IMR-90 (cell line): Measurements from ENCODE around the gene AHCYL1. TPM values are rescaled to one million over a fixed set of nuclear protein-coding genes. Genes with fewer than 3 reads are reported as not detected.

Experiments
- ATAC-seq: fragments of 200-7000 bp; cut with Tn5 transposase; 2 replicates; pipeline ENCODE4 v1.9.1; 2020; ENCODE audit warnings: low read depth, mild to moderate bottlenecking, moderate library complexity
- BruUV-seq: library from RNA; stranded (reverse); fragments of 400-500 nt; replicated peaks from 2 replicates; lab custom pipeline; 2021; lab: Mats Ljungman, UMichigan
- CTCF ChIA-PET: fragments of 300-600 bp; formaldehyde crosslinking; extraction: SDS; loops from one replicate; lab custom pipeline; 2021; ENCODE audit warnings: antibody characterized with exemption; lab: Yijun Ruan, JAX
- POLR2A ChIA-PET: fragments of 300-600 bp; sonication (Branson Sonifier 250); formaldehyde crosslinking; loops from one replicate; lab custom pipeline; 2022; ENCODE audit warnings: antibody characterized with exemption; ENCODE audit not compliant: unreplicated experiment; lab: Charles Lee
- DNase-seq: peaks from one replicate; pipeline ENCODE4 v3.0.0; 2013
- H2AFZ ChIP-seq: replicated peaks from 2 replicates; pipeline ENCODE3; 2013; ENCODE audit warnings: low read length, mild to moderate bottlenecking; ENCODE audit not compliant: poor library complexity
- H2AK5ac ChIP-seq: 2 replicates; pipeline ENCODE4 v1.6.1; 2013; ENCODE audit warnings: low read depth, low read length, inconsistent platforms
- H2AK9ac ChIP-seq: replicated peaks from 2 replicates; pipeline ENCODE3; 2013; ENCODE audit warnings: mild to moderate bottlenecking, low read depth, low read length, moderate library complexity; ENCODE audit not compliant: poor library complexity
- H2BK120ac ChIP-seq: 2 replicates; pipeline ENCODE4 v1.6.1; 2013; ENCODE audit warnings: low read depth, low read length, inconsistent platforms
- H2BK15ac ChIP-seq: 3 replicates; pipeline ENCODE4 v1.6.1; 2013; ENCODE audit warnings: low read depth, low read length, inconsistent platforms
- H2BK20ac ChIP-seq: 2 replicates; pipeline ENCODE4 v1.6.1; 2013; ENCODE audit warnings: low read depth, mild to moderate bottlenecking, inconsistent platforms, low read length, moderate library complexity
- H2BK5ac ChIP-seq: 2 replicates; pipeline ENCODE4 v1.6.1; 2013; ENCODE audit warnings: mild to moderate bottlenecking, low read depth, low read length, inconsistent platforms; ENCODE audit not compliant: poor library complexity, severe bottlenecking
- H3K14ac ChIP-seq: replicated peaks from 2 replicates; pipeline ENCODE4 v1.6.1; 2013; ENCODE audit warnings: low read depth, low read length, inconsistent platforms
- H3K18ac ChIP-seq: 2 replicates; pipeline ENCODE4 v1.6.1; 2013; ENCODE audit warnings: low read depth, low read length, control low read depth
- H3K23ac ChIP-seq: 2 replicates; pipeline ENCODE4 v1.6.1; 2013; ENCODE audit warnings: low read depth, low read length, inconsistent platforms
- H3K27ac ChIP-seq: 2 replicates; pipeline ENCODE4 v1.5.1; 2013; ENCODE audit warnings: mild to moderate bottlenecking, control low read depth, low read length; ENCODE audit not compliant: insufficient read depth
- H3K27me3 ChIP-seq: 2 replicates; pipeline ENCODE4 v1.6.1; 2013; ENCODE audit warnings: low read length; ENCODE audit not compliant: control insufficient read depth, insufficient read depth
- H3K36me3 ChIP-seq: 2 replicates; pipeline ENCODE4 v1.6.1; 2013; ENCODE audit warnings: low read length, mixed read lengths; ENCODE audit not compliant: control insufficient read depth, insufficient read depth
- H3K4ac ChIP-seq: 2 replicates; pipeline ENCODE4 v1.6.1; 2013; ENCODE audit warnings: low read depth, low read length, inconsistent platforms
- H3K4me1 ChIP-seq: 2 replicates; pipeline ENCODE4 v1.6.1; 2013; ENCODE audit warnings: low read length, mixed read lengths; ENCODE audit not compliant: control insufficient read depth, insufficient read depth
- H3K4me2 ChIP-seq: 2 replicates; pipeline ENCODE4 v1.6.1; 2013; ENCODE audit warnings: low read depth, mild to moderate bottlenecking, control low read depth, low read length, moderate library complexity
- H3K4me3 ChIP-seq: 2 replicates; pipeline ENCODE4 v1.5.1; 2013; ENCODE audit warnings: low read depth, mild to moderate bottlenecking, control low read depth, low read length, moderate library complexity; ENCODE audit not compliant: insufficient read depth
- H3K56ac ChIP-seq: 2 replicates; pipeline ENCODE4 v1.6.1; 2013; ENCODE audit warnings: low read length, inconsistent platforms; ENCODE audit not compliant: insufficient read depth; ENCODE audit errors: extremely low read depth
- H3K79me1 ChIP-seq, 2 experiments: 2 replicates each; pipeline ENCODE4 v1.6.1; 2013; ENCODE audit warnings: low read length in 2 of 2, inconsistent platforms in 1 of 2, low read depth in 1 of 2
- H3K9ac ChIP-seq: 2 replicates; pipeline ENCODE4 v1.6.1; 2013; ENCODE audit warnings: low read depth, low read length, control low read depth
- H3K9me1 ChIP-seq: 2 replicates; pipeline ENCODE4 v1.6.1; 2013; ENCODE audit warnings: low read length, inconsistent platforms; ENCODE audit not compliant: insufficient read depth
- H3K9me3 ChIP-seq: 2 replicates; pipeline ENCODE4 v1.6.1; 2013; ENCODE audit warnings: low read length; ENCODE audit not compliant: control insufficient read depth, insufficient read depth
- H4K20me1 ChIP-seq: 2 replicates; pipeline ENCODE4 v1.6.1; 2013; ENCODE audit warnings: low read length, inconsistent platforms; ENCODE audit not compliant: insufficient read depth
- H4K5ac ChIP-seq: 2 replicates; pipeline ENCODE4 v1.6.1; 2013; ENCODE audit warnings: mild to moderate bottlenecking, low read depth, low read length, control low read depth
- H4K8ac ChIP-seq, 2 experiments: 2 replicates each; pipeline ENCODE4 v1.6.1; 2013; ENCODE audit warnings: low read depth in 2 of 2, low read length in 2 of 2, control low read depth in 1 of 2, inconsistent platforms in 1 of 2
- H4K91ac ChIP-seq: 2 replicates; pipeline ENCODE4 v1.6.1; 2013; ENCODE audit warnings: low read depth, low read length, inconsistent platforms; ENCODE audit not compliant: insufficient read depth
- POLR2A ChIP-seq: IDR thresholded peaks from 2 replicates; pipeline ENCODE4 v1.6.1; 2012; ENCODE audit warnings: mild to moderate bottlenecking, low read depth, low read length
- WGBS, 2 experiments: methylation state at CpG; one replicate each; pipeline versions ENCODE4 v1.1.5 to v1.1.7; 2013; ENCODE audit warnings: missing lambda C conversion rate in 2 of 2; ENCODE audit not compliant: insufficient read length in 1 of 2; ENCODE audit errors: extremely low coverage in 2 of 2; 5-methylcytosine and 5-hydroxymethylcytosine counted together
- dilution Hi-C: fragments of 300-500 bp; cut with HindIII; formaldehyde crosslinking; loops from one replicate; pipeline ENCODE4 v1.14.3; 2018; ENCODE audit warnings: low sequenced_read_pairs; ENCODE audit not compliant: unreplicated experiment
- in situ Hi-C: fragments of 300-500 bp; cut with MboI; formaldehyde crosslinking; loops from 3 replicates; pipeline ENCODE4 v1.14.3; 2019; ENCODE audit warnings: low sequenced_read_pairs, inconsistent platforms, mixed read lengths
- intact Hi-C: fragments of 100-400 bp; cut with micrococcal nuclease; formaldehyde crosslinking; loops from 2 replicates; pipeline ENCODE4 v1.10.0; 2022
- polyA plus RNA-seq, 3 experiments: library from polyadenylated mRNA; depleted of rRNA; stranded (reverse); fragments of >200 nt; gene quantifications; 2 replicates each; pipeline ENCODE4 v1.2.3, GENCODE V29; 2012; ENCODE audit warnings: low replicate concordance in 1 of 3
- total RNA-seq: library from RNA; depleted of rRNA; stranded (reverse); fragments of >200 nt; gene quantifications from 2 replicates; pipeline ENCODE4 v1.2.3, GENCODE V29; 2012

AHCYL1 gene
- total and polyA plus RNA-seq, 2 of the 4 experiments (the other 2 are of a cell fraction) = 75.1 to 76.0 TPM

- ATAC-seq = no peak
- Histone ChIP-seq H3K27ac (no peak overlapping the region), H3K79me1 (0 out of 4 replicates have a peak, but pooled peaks cover 0 to 3% of the 10 kb centered on the region in 2 experiments), H2AK5ac (no peak overlapping the region), H2BK20ac (no peak overlapping the region), H3K4ac (no peak overlapping the region), H3K4me3 (no peak overlapping the region), H2AK9ac (no peak overlapping the region), H3K56ac (no peak overlapping the region), H3K18ac (no peak overlapping the region), H2BK5ac (no peak overlapping the region), H3K4me1 (no peaks in the 10 kb centered on the region; the same call in 1 of the 2 replicates), H3K9ac (no peak overlapping the region), H4K20me1 (peaks cover 29% of the 10 kb centered on the region; the same call in 1 of the 2 replicates), H4K91ac (no peak overlapping the region), H3K23ac (no peak overlapping the region), H3K27me3 (peaks cover 40% of the 10 kb centered on the region), H3K9me3 (peaks cover 21% of the 10 kb centered on the region), H4K8ac (no peak overlapping the region), H3K36me3 (peaks cover 4% of the 10 kb centered on the region; the same call in 1 of the 2 replicates), H2AFZ (no peak overlapping the region), H3K4me2 (no peak overlapping the region), H2BK120ac (no peak overlapping the region), H3K9me1 (0 out of 2 replicates have a peak, but pooled peaks cover 5% of the 10 kb centered on the region), H2BK15ac (no peak overlapping the region), H3K14ac (no peak overlapping the region), H4K5ac (no peak overlapping the region)
- no TSS peak for BruUV-seq
- dilution Hi-C loops (no loop called here), intact Hi-C loops (no loop called here), in situ Hi-C loops (no loop called here)
- WGBS, 2 experiments = 86% methylated on average over 11 of the region's 18 CpGs; no CpG with 5 or more reads in 1 of the 2 experiments
- ChIA-PET CTCF (interaction anchor here (0.9 to 1.5 kb wide), 2 partner anchors 9 to 24 kb away, joined by 3 to 6 read pairs; no protein-coding TSS in a partner anchor), POLR2A (no interaction called here)
- no peak for TF ChIP-seq POLR2A
- DNase-seq = no peak
These were observed 80.2 kb downstream of the AHCYL1 start for GRCh38 chr1:110064576-110065337.
